GM19025 (cell line): Measurements from ENCODE around the gene DUS1L.

Experiments used
- ATAC-seq: cut with Tn5 transposase; IDR thresholded peaks from one replicate; pipeline ENCODE4 v1.9.1; 2021; ENCODE audit warnings: mild to moderate bottlenecking, low read depth, moderate library complexity; ENCODE audit not compliant: unreplicated experiment

DUS1L gene

GRCh38 chr17:82058230-82058854 is 7.3 kb downstream of the DUS1L start:
- ATAC-seq, result no peak

GRCh38 chr17:82056729-82057621 is 8.6 kb downstream of the DUS1L start:
- no peak for ATAC-seq

GRCh38 chr17:82055965-82056728 is 9.5 kb downstream of the DUS1L start:
- no peak for ATAC-seq

GRCh38 chr17:82055023-82055964 is 10.3 kb downstream of the DUS1L start:
- ATAC-seq, result no peak

GRCh38 chr17:82054351-82055022 is 11.1 kb downstream of the DUS1L start:
- ATAC-seq, result no peak

- no peak for ATAC-seq
Observed at GRCh38 chr17:82053556-82054263, 11.9 kb downstream of the DUS1L start.

- no peak for ATAC-seq
Observed at GRCh38 chr17:82053130-82053529, 12.5 kb downstream of the DUS1L start.

- ATAC-seq, result no peak
Observed at GRCh38 chr17:82052638-82053059, 13.0 kb downstream of the DUS1L start.

- peak; percentile 70 for ATAC-seq
Observed at GRCh38 chr17:82051776-82052637, 13.6 kb downstream of the DUS1L start, which contains the start of the genes GPS1 and RFNG. Gene GPS1, plus strand, starts transcription at chr17:82051898. Its CDS starts 34 bp downstream, at chr17:82051932. Gene RFNG, minus strand, starts transcription at chr17:82051811. Its CDS starts 45 bp downstream, at chr17:82051766.

- peak; percentile 18 for ATAC-seq
Observed at GRCh38 chr17:82050761-82051641, 14.6 kb downstream of the DUS1L start.

- ATAC-seq, result no peak
Observed at GRCh38 chr17:82050152-82050760, 15.3 kb downstream of the DUS1L start.

- ATAC-seq, result no peak
Observed at GRCh38 chr17:82049521-82049971, 16.1 kb downstream of the DUS1L start.

GRCh38 chr17:82049106-82049505 is 16.5 kb downstream of the DUS1L start:
- ATAC-seq, result no peak

GRCh38 chr17:82048571-82048971 is 17.0 kb downstream of the DUS1L start:
- ATAC-seq, result no peak

- no peak for ATAC-seq
Observed at GRCh38 chr17:82047914-82048570, 17.6 kb downstream of the DUS1L start.

- no peak for ATAC-seq
Observed at GRCh38 chr17:82047379-82047778, 18.2 kb downstream of the DUS1L start.
